Astrocyte (in vitro differentiated cells and primary cell): ENCODE data around the gene EDIL3.

Experiments used
- CTCF ChIP-seq: IDR thresholded peaks from 2 replicates; pipeline ENCODE4 v1.5.1; 2011; ENCODE audit warnings: low read depth, mild to moderate bottlenecking, inconsistent platforms, low read length, moderate library complexity; ENCODE audit not compliant: insufficient read depth
- EZH2 ChIP-seq: IDR thresholded peaks from 2 replicates; pipeline ENCODE4 v1.6.1; 2012; ENCODE audit warnings: mild to moderate bottlenecking, low read length, inconsistent platforms; ENCODE audit not compliant: insufficient read depth

GRCh38 chr5:84119252-84119651 is 265.4 kb downstream of the EDIL3 start:
- no peak for TF ChIP-seq CTCF
- TF ChIP-seq EZH2: no peak
